Measurements from ENCODE around the gene RENBP.

DNA sequence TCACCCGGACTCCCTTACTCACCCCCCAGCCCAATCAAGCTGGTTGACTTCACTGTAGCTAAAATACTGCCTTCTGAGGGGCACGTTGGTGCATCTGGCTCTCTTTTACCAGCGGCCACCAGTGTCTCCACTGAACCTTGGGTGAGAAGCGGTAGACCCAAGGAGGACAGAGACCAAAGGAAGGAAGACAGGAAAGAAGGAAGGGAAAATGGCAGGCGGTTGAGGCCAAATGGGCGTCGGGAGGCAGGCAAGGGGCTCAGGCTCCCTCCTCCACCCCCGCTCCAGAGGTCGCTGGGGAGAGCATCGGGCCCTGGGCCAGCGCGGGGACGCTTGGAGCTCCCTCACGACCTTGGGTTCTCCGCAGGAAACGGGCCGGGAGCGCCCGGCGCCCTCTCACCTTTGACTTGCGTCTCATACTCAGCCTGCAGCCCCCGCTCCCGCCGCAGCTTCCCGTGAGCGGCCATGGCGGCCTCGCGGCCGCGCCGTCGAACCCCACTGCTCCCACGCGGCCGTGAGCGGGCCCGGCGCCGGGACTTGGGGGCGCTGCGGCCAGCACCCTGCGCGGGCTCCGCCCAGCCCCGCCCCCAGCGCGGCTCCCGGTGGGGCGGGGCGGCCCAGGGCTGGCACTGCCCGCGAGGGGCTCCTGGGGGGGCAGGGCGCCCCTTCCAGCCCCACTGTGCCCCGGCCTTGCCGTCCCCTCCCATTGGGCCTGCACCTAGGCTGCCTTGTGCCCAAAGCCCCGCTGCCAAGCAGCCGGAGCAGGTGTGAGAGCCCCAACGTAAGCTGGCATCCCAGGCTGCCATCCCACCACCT, 18.5 kb downstream of the RENBP start, which contains the start of gene ARHGAP4:
- TF ChIP-seq POLR2A (IDR thresholded peaks at IDR 0.05): no peak
- TF ChIP-seq, protein P1, sequence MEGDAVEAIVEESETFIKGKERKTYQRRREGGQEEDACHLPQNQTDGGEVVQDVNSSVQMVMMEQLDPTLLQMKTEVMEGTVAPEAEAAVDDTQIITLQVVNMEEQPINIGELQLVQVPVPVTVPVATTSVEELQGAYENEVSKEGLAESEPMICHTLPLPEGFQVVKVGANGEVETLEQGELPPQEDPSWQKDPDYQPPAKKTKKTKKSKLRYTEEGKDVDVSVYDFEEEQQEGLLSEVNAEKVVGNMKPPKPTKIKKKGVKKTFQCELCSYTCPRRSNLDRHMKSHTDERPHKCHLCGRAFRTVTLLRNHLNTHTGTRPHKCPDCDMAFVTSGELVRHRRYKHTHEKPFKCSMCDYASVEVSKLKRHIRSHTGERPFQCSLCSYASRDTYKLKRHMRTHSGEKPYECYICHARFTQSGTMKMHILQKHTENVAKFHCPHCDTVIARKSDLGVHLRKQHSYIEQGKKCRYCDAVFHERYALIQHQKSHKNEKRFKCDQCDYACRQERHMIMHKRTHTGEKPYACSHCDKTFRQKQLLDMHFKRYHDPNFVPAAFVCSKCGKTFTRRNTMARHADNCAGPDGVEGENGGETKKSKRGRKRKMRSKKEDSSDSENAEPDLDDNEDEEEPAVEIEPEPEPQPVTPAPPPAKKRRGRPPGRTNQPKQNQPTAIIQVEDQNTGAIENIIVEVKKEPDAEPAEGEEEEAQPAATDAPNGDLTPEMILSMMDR (IDR thresholded peaks at IDR 0.05): no peak
